ENCODE results near the gene STXBP5. TPM values are rescaled to one million over a fixed set of nuclear protein-coding genes. Genes with fewer than 3 reads are reported as not detected.
A peak's percentile ranks its signal among the peaks of the same experiment; 100 is the strongest.

Gene STXBP5
- total and polyA plus RNA-seq, 9 of the 15 experiments (the other 6 are each of a cell fraction or from before 2014, with no cell fraction given), result 23.3 to 172 (median 71.5) TPM

GRCh38 chr6:147244832-147245231 is 40.6 kb downstream of the STXBP5 start:
- 95% methylated on average over 4 of the region's 4 CpGs for whole genome bisulfite sequencing (ENCODE audit: insufficient coverage, low coverage, missing lambda C conversion rate)

GRCh38 chr6:147245693-147246092 is 41.5 kb downstream of the STXBP5 start:
- ChIA-PET POLR2A (interaction anchor here (0.7 to 1.8 kb wide), 2 partner anchors 66 to 343 kb away, joined by 3 to 4 read pairs; no protein-coding TSS in a partner anchor), CTCF (ENCODE audit: low intra/inter-chr PET ratio) (no interaction called here)
- BruUV-seq (replicated peaks), result TSS peak; percentile 4
- Histone ChIP-seq H3K9me1 (ENCODE audit: control insufficient read depth, insufficient read depth, low read length) (no peaks in the 10 kb centered on the region), H3K4me1 (replicated peaks in 1 of 2; ENCODE audit: control insufficient read depth in 2 of 2, insufficient read depth in 2 of 2, low read length in 2 of 2) (no peaks in the 10 kb centered on the region), H3K9ac (ENCODE audit: insufficient read depth in 1 of 2, low read depth in 2 of 2, low read length in 2 of 2) (no peak overlapping the region), H3K4me2 (ENCODE audit: insufficient read depth, low read length) (no peak overlapping the region), H3K79me2 (ENCODE audit: control insufficient read depth, insufficient read depth, low read length) (peaks cover 67% of the 10 kb centered on the region), H3K4me3 (no peak overlapping the region), H2AFZ (ENCODE audit: low read depth, low read length) (no peak overlapping the region), H3K27me3 (ENCODE audit: control insufficient read depth in 2 of 2, insufficient read depth in 2 of 2, low read length in 2 of 2) (no peaks in the 10 kb centered on the region), H3K36me3 (ENCODE audit: control insufficient read depth, insufficient read depth, low read length) (peaks cover 97% of the 10 kb centered on the region), H3K27ac (ENCODE audit: extremely low read depth, low read depth, low read length) (no peak overlapping the region), H4K20me1 (replicated peaks; ENCODE audit: control insufficient read depth, insufficient read depth, low read length) (no peaks in the 10 kb centered on the region), H3K9me3 (replicated peaks; ENCODE audit: control insufficient read depth, insufficient read depth, low read depth, low read length) (peaks cover 21% of the 10 kb centered on the region)
- DNase-seq (ENCODE audit: extremely low read depth in 1 of 4, low spot score in 3 of 4) (no peak), FAIRE-seq (no peak), ATAC-seq (no peak)
- intact Hi-C loops (cut with micrococcal nuclease), result no loop called here
- WGBS (ENCODE audit: insufficient coverage, low coverage, missing lambda C conversion rate), result 100% methylated on average over 2 of the region's 2 CpGs
- in situ Hi-C loops (cut with MboI), result no loop called here
- TF ChIP-seq ZSCAN29 (IDR thresholded peaks at IDR 0.05), result no peak
- TF ChIP-seq PHB (CRISPR knock-in tag; IDR thresholded peaks at IDR 0.05), result no peak
- TF ChIP-seq HES1 (IDR thresholded peaks at IDR 0.05; ENCODE audit: low read depth), result no peak
- no peak for TF ChIP-seq KAT7 (CRISPR knock-in tag; IDR thresholded peaks at IDR 0.05; ENCODE audit: borderline replicate concordance)
- TF ChIP-seq PATZ1 (CRISPR knock-in tag; IDR thresholded peaks at IDR 0.05; ENCODE audit: borderline replicate concordance), result no peak
- TF ChIP-seq STAT5B (CRISPR knock-in tag; IDR thresholded peaks at IDR 0.05), result no peak
- no peak for TF ChIP-seq ZNF24 (IDR thresholded peaks at IDR 0.05)
- TF ChIP-seq ZNF224 (CRISPR knock-in tag; IDR thresholded peaks at IDR 0.05), result no peak
- TF ChIP-seq MTA2 (IDR thresholded peaks at IDR 0.05; ENCODE audit: low read depth), result no peak
- TF ChIP-seq HCFC1 (IDR thresholded peaks at IDR 0.05; ENCODE audit: low read depth, low read length), result no peak
- no peak for TF ChIP-seq ZSCAN32 (CRISPR knock-in tag; IDR thresholded peaks at IDR 0.05)

More at GRCh38 chr6:147244832-147245231, 40.6 kb downstream of the STXBP5 start:
- no peak for FAIRE-seq
- in situ Hi-C loops (cut with MboI) (no loop called here), intact Hi-C loops (cut with micrococcal nuclease) (no loop called here)
- POLR2A ChIA-PET, result interaction anchor here (0.7 to 1.8 kb wide), 3 partner anchors 9 to 343 kb away, joined by 3 to 4 read pairs (median 3); no protein-coding TSS in a partner anchor
- Histone ChIP-seq H3K27ac (ENCODE audit: extremely low read depth, low read depth, low read length) (no peak overlapping the region), H3K9me1 (ENCODE audit: control insufficient read depth, insufficient read depth, low read length) (no peaks in the 10 kb centered on the region), H3K36me3 (ENCODE audit: control insufficient read depth, insufficient read depth, low read length) (peaks cover 97% of the 10 kb centered on the region), H3K4me2 (ENCODE audit: insufficient read depth, low read length) (no peak overlapping the region), H3K9ac (ENCODE audit: insufficient read depth in 1 of 2, low read depth in 2 of 2, low read length in 2 of 2) (no peak overlapping the region), H4K20me1 (replicated peaks; ENCODE audit: control insufficient read depth, insufficient read depth, low read length) (no peaks in the 10 kb centered on the region), H2AFZ (ENCODE audit: low read depth, low read length) (no peak overlapping the region), H3K4me3 (no peak overlapping the region), H3K27me3 (ENCODE audit: control insufficient read depth in 2 of 2, insufficient read depth in 2 of 2, low read length in 2 of 2) (no peaks in the 10 kb centered on the region), H3K79me2 (ENCODE audit: control insufficient read depth, insufficient read depth, low read length) (peaks cover 70% of the 10 kb centered on the region), H3K9me3 (replicated peaks; ENCODE audit: control insufficient read depth, insufficient read depth, low read depth, low read length) (peaks cover 15% of the 10 kb centered on the region), H3K4me1 (replicated peaks in 1 of 2; ENCODE audit: control insufficient read depth in 2 of 2, insufficient read depth in 2 of 2, low read length in 2 of 2) (no peaks in the 10 kb centered on the region)
- CTCF ChIA-PET (ENCODE audit: low intra/inter-chr PET ratio), result no interaction called here
- DNase-seq (ENCODE audit: extremely low read depth in 1 of 4, low spot score in 3 of 4), result no peak
- TF ChIP-seq GTF2E2 (tag; IDR thresholded peaks at IDR 0.05), result no peak
- no peak for TF ChIP-seq GTF2F1 (IDR thresholded peaks at IDR 0.05; ENCODE audit: low read depth, low read length)
- TF ChIP-seq KLF1 (tag; IDR thresholded peaks at IDR 0.05), result no peak
- TF ChIP-seq ELF4 (CRISPR knock-in tag; IDR thresholded peaks at IDR 0.05), result no peak
- no peak for TF ChIP-seq JUNB (CRISPR knock-in tag; conservative IDR thresholded peaks at IDR 0.05)
- no peak for TF ChIP-seq DLX4 (CRISPR knock-in tag; IDR thresholded peaks at IDR 0.05)
- TF ChIP-seq ZC3H11A (IDR thresholded peaks at IDR 0.05; ENCODE audit: low read depth, low read length), result no peak
- TF ChIP-seq ZNF717 (CRISPR knock-in tag; IDR thresholded peaks at IDR 0.05), result no peak
- no peak for TF ChIP-seq POLR2A (conservative IDR thresholded peaks at IDR 0.05)
- no peak for TF ChIP-seq ESRRA (IDR thresholded peaks at IDR 0.05; ENCODE audit: borderline replicate concordance, low read depth)
- TF ChIP-seq SRSF9 (IDR thresholded peaks at IDR 0.05; ENCODE audit: borderline replicate concordance, low read depth, low read length), result no peak
- no TSS peak for BruUV-seq (replicated peaks)
- no peak for ATAC-seq

All from K562 (cell line).